ENCODE data around the gene TMED1. TPM values are rescaled to one million over a fixed set of nuclear protein-coding genes. Genes with fewer than 3 reads are reported as not detected.
"Not testable (repeated sequence)": the region's sequence is repeated elsewhere in the genome, so short reads cannot be mapped to it uniquely, and the experiment has no call there.

TMED1 gene
- total RNA-seq, 1 experiment from 2014 or later: 30.3 TPM

GRCh38 chr19:10881403-10882107 lies 45.5 kb upstream of the TMED1 start:
- ChIA-PET CTCF (interaction anchor here (0.7 kb wide), 1 partner anchor 46 kb away, joined by 9 read pairs; no protein-coding TSS in a partner anchor), POLR2A (interaction anchor here (0.8 kb wide), 1 partner anchor 47 kb away, joined by 3 read pairs; no protein-coding TSS in a partner anchor)
- Histone ChIP-seq H3K27ac (ENCODE audit: low read length) (no peak overlapping the region), H3K4me1 (ENCODE audit: control insufficient read depth, insufficient read depth, low read length) (0 out of 2 replicates have a peak, but pooled peaks cover 6% of the 10 kb centered on the region), H3K27me3 (ENCODE audit: control insufficient read depth, insufficient read depth, low read length) (no peaks in the 10 kb centered on the region), H3K9me3 (ENCODE audit: control insufficient read depth, insufficient read depth, low read depth, low read length) (no peaks in the 10 kb centered on the region), H3K4me3 (ENCODE audit: low read depth in 2 of 2, low read length in 2 of 2) (no peak overlapping the region), H3K36me3 (ENCODE audit: control insufficient read depth, insufficient read depth, low read length) (no peaks in the 10 kb centered on the region)
- intact Hi-C loops (cut with micrococcal nuclease; ENCODE audit: unreplicated experiment) (no loop called here), in situ Hi-C loops (cut with HindIII; ENCODE audit: low pct_unique_long_range_greater_than_20kb, low sequenced_read_pairs) (no loop called here)
- no peak for TF ChIP-seq TCF7L2 (IDR thresholded peaks at IDR 0.05; ENCODE audit: low read depth, low read length)
- TF ChIP-seq REST (IDR thresholded peaks at IDR 0.05; ENCODE audit: insufficient read depth in 1 of 2, low read depth in 2 of 2, low read length in 1 of 2): no peak
- TF ChIP-seq POLR2AphosphoS5 (IDR thresholded peaks at IDR 0.05; ENCODE audit: low read depth, low read length): no peak
- TF ChIP-seq CTCF (IDR thresholded peaks at IDR 0.05): no peak
- no peak for TF ChIP-seq SIN3A (IDR thresholded peaks at IDR 0.05; ENCODE audit: borderline replicate concordance, insufficient read depth, low read depth, low read length)
- ATAC-seq (no peak), DNase-seq (ENCODE audit: low read depth, low spot score) (no peak)
- no TSS peak for BruUV-seq (replicated peaks)

GRCh38 chr19:10878253-10878652 lies 42.2 kb upstream of the TMED1 start:
- 0 out of 2 replicates have a peak, but pooled peaks cover 6% of the 10 kb centered on the region for H3K4me1 ChIP-seq (ENCODE audit: control insufficient read depth, insufficient read depth, low read length)
- POLR2A ChIA-PET: no interaction called here
- H3K9me3 ChIP-seq (ENCODE audit: control insufficient read depth, insufficient read depth, low read depth, low read length): no peaks in the 10 kb centered on the region
- DNase-seq (ENCODE audit: low read depth, low spot score) (no peak), ATAC-seq (no peak)
- intact Hi-C loops (cut with micrococcal nuclease; ENCODE audit: unreplicated experiment) (no loop called here), in situ Hi-C loops (cut with HindIII; ENCODE audit: low pct_unique_long_range_greater_than_20kb, low sequenced_read_pairs) (no loop called here)
- no peak overlapping the region; the same call in 1 of the 2 replicates for H3K27ac ChIP-seq (ENCODE audit: low read length)
- no TSS peak for BruUV-seq (replicated peaks)
- no peaks in the 10 kb centered on the region for H3K36me3 ChIP-seq (ENCODE audit: control insufficient read depth, insufficient read depth, low read length)
- H3K4me3 ChIP-seq (ENCODE audit: low read depth in 2 of 2, low read length in 2 of 2): no peak overlapping the region
- TF ChIP-seq TCF7L2 (IDR thresholded peaks at IDR 0.05; ENCODE audit: low read depth, low read length) (no peak), SIN3A (IDR thresholded peaks at IDR 0.05; ENCODE audit: borderline replicate concordance, insufficient read depth, low read depth, low read length) (no peak), CTCF (IDR thresholded peaks at IDR 0.05) (no peak), POLR2AphosphoS5 (IDR thresholded peaks at IDR 0.05; ENCODE audit: low read depth, low read length) (no peak), REST (IDR thresholded peaks at IDR 0.05; ENCODE audit: insufficient read depth in 1 of 2, low read depth in 2 of 2, low read length in 1 of 2) (no peak)
- CTCF ChIA-PET: interaction anchor here (0.5 kb wide), 1 partner anchor 20 kb away, joined by 3 read pairs; no protein-coding TSS in a partner anchor
- H3K27me3 ChIP-seq (ENCODE audit: control insufficient read depth, insufficient read depth, low read length): no peaks in the 10 kb centered on the region

- in situ Hi-C loops (cut with HindIII; ENCODE audit: low pct_unique_long_range_greater_than_20kb, low sequenced_read_pairs); BruUV-seq (replicated peaks); H3K36me3 ChIP-seq (ENCODE audit: control insufficient read depth, insufficient read depth, low read length); H3K4me3 ChIP-seq (ENCODE audit: low read depth in 2 of 2, low read length in 2 of 2); DNase-seq (ENCODE audit: low read depth, low spot score); H3K27me3 ChIP-seq (ENCODE audit: control insufficient read depth, insufficient read depth, low read length); H3K27ac ChIP-seq (ENCODE audit: low read length); POLR2A ChIA-PET; CTCF ChIA-PET; H3K9me3 ChIP-seq (ENCODE audit: control insufficient read depth, insufficient read depth, low read depth, low read length); intact Hi-C loops (cut with micrococcal nuclease; ENCODE audit: unreplicated experiment); ATAC-seq; H3K4me1 ChIP-seq (ENCODE audit: control insufficient read depth, insufficient read depth, low read length): not testable (repeated sequence)
Measured at GRCh38 chr19:10877608-10878007, 41.6 kb upstream of the TMED1 start.
